Mucosa of rectum (tissue), 2 donors: ENCODE data around the gene STIM2.

Experiments used
- H3K27ac ChIP-seq, 2 donors: one replicate each; pipeline ENCODE4 v1.7.0; 2013; ENCODE audit warnings: inconsistent platforms in 2 of 2, low read depth in 2 of 2, low read length in 2 of 2
- H3K27me3 ChIP-seq, 2 donors: one replicate each; pipeline ENCODE4 v1.7.0; 2013; ENCODE audit warnings: low read length in 2 of 2; ENCODE audit not compliant: control insufficient read depth in 2 of 2, insufficient read depth in 2 of 2
- H3K36me3 ChIP-seq, 2 donors: one replicate each; pipeline ENCODE4 v1.7.0; 2013; ENCODE audit warnings: low read length in 2 of 2; ENCODE audit not compliant: control insufficient read depth in 2 of 2, insufficient read depth in 2 of 2
- H3K4me1 ChIP-seq, 2 donors: one replicate each; pipeline ENCODE4 v1.7.0; 2013; ENCODE audit warnings: low read length in 2 of 2, mild to moderate bottlenecking in 1 of 2; ENCODE audit not compliant: control insufficient read depth in 2 of 2, insufficient read depth in 2 of 2
- H3K4me3 ChIP-seq, 2 donors: one replicate each; pipeline ENCODE4 v1.7.0; 2013; ENCODE audit warnings: low read length in 2 of 2
- H3K9ac ChIP-seq, 2 donors: one replicate each; pipeline ENCODE4 v1.7.0; 2013; ENCODE audit warnings: low read length in 2 of 2, low read depth in 1 of 2, mild to moderate bottlenecking in 1 of 2
- H3K9me3 ChIP-seq, 2 donors: one replicate each; pipeline ENCODE4 v1.7.0; 2013; ENCODE audit warnings: low read length in 2 of 2; ENCODE audit not compliant: control insufficient read depth in 2 of 2
- donor health status: healthy.
- donor health status: Normal muscosa, but diverticular disease.

The STIM2 gene

DNA sequence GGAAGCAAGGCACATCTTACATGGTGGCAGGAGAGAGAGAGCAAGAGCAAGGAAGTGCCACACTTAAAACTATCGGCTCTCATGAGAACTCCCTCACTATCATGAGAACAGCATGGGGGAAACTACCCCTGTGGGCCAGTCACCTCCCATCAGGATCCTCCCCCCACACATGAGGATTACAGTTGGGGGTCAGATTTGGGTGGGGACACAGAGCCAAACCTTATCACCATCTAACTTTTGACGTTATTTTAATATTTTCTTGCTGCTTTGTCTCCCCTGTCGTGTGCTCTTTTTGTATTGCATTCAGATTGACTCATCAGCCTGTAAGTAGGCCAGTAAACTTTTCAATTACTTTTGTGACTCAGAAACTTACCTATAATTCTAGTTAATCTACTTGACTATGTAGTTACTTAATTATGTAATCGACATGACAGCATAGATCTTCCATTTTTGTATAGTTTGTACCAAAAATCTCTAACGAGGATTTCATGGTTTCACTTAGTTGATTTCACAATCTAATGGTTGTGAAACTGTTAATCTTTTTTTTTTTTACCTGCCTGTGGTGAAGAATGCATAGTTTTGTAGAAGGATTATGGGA lies 18.3 kb downstream of the STIM2 start:
- Histone ChIP-seq H3K4me3 (no peak overlapping the region), H3K36me3 (peaks cover 0 to 2% of the 10 kb centered on the region in 2 donors), H3K9ac (no peak overlapping the region), H3K4me1 (no peaks in the 10 kb centered on the region), H3K9me3 (no peaks in the 10 kb centered on the region), H3K27me3 (no peaks in the 10 kb centered on the region), H3K27ac (no peak overlapping the region)

DNA sequence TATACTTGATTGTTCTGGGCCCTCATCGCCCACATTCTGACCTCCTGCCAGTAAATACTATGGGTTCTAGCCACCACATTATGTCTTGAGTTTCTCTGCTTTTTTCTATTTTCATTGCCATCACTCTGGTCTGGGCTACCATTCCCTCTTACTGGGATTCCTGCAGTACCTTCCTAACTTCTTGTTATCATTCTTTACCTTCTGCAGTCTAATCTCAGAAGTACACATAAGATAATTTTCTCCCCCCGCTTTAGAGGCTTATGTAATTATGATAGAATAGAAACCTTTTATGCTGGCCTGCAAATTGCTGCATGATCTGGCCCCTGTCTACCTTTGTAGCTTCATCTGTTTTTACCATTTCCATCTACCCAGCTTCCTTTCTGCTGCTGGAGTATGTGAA lies 19.2 kb downstream of the STIM2 start:
- H3K9ac ChIP-seq, result no peak overlapping the region
- H3K4me1 ChIP-seq, result no peaks in the 10 kb centered on the region
- H3K36me3 ChIP-seq, result peaks cover 0 to 2% of the 10 kb centered on the region in 2 donors
- no peak overlapping the region for H3K4me3 ChIP-seq
- H3K9me3 ChIP-seq, result no peaks in the 10 kb centered on the region
- H3K27me3 ChIP-seq, result no peaks in the 10 kb centered on the region
- H3K27ac ChIP-seq, result no peak overlapping the region

DNA sequence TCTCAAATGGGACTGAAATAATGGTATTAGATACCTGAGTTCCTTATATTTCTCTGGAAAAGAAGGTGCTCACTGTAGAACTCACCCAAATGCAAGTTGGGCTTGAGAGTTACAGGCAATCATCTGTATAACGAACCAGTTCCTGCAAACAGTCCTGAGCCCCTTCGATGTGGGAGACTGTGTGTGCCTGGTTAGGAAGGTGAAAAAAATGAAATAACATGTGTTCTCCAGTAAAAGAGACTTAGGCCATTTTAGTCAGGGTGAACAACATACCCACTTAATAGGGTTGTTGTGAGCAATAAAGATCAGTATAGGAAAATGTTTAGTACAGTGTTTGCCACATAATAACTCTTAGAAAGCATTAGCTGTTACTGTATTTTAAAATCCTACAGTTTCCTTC lies 23.4 kb downstream of the STIM2 start:
- peaks cover 6 to 11% of the 10 kb centered on the region in 2 donors for H3K4me1 ChIP-seq
- H3K4me3 ChIP-seq, result peak overlapping the region in 1 of 2 donors; percentile 15
- H3K36me3 ChIP-seq, result no peaks in the 10 kb centered on the region
- peak overlapping the region; percentile 5 to 64 for H3K27ac ChIP-seq
- H3K9me3 ChIP-seq, result no peaks in the 10 kb centered on the region
- no peaks in the 10 kb centered on the region for H3K27me3 ChIP-seq
- no peak overlapping the region for H3K9ac ChIP-seq

DNA sequence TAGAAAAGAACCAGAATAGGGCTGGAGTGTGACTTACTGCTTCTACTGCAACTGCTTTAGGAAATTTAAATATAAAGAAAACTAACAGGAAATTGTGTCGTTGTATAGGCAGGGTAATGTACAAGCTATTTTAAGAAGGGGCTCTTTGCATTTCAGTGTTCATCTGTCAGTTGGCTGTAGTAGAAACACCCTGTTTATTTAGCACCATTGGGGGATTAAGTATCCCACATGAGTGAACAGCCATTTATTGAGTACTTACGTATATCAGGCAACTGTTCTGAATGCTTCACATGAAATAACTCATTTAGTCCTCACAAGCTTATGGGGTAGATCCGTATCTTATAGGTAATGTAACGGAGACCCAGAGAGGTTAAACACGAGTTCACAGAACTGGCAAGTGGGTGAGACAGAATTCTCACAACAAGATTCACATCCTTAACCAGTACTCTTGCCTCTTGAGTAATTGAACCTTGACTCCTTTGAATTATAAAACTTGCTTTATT lies 23.9 kb downstream of the STIM2 start:
- Histone ChIP-seq H3K4me1 (peaks cover 6 to 11% of the 10 kb centered on the region in 2 donors), H3K27ac (peak overlapping the region; percentile 25 to 64), H3K4me3 (no peak overlapping the region), H3K9me3 (no peaks in the 10 kb centered on the region), H3K27me3 (no peaks in the 10 kb centered on the region), H3K9ac (peak overlapping the region in 1 of 2 donors; percentile 3), H3K36me3 (no peaks in the 10 kb centered on the region)

DNA sequence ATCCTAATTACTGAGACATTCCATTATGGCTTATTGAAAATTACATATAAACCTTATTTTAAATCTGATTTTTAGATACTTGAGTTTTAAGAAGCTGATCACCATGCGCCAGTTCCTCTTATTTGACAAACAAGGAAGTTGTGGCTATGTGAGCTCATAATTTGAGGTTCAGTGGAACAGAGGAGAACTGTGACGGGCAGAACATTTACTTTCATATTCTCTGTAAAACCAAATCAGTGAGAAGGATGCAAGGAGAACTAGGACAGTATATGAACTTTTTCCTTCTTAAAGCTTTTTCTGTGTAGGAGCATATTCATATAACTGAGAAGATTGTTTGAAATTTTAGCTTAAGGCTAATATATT lies 25.3 kb downstream of the STIM2 start:
- H3K36me3 ChIP-seq, result no peaks in the 10 kb centered on the region
- no peaks in the 10 kb centered on the region for H3K27me3 ChIP-seq
- peaks cover 6 to 11% of the 10 kb centered on the region in 2 donors for H3K4me1 ChIP-seq
- H3K4me3 ChIP-seq, result peak overlapping the region; percentile 34 to 42
- H3K27ac ChIP-seq, result peak overlapping the region; percentile 40 to 70
- no peaks in the 10 kb centered on the region for H3K9me3 ChIP-seq
- peak overlapping the region in 1 of 2 donors; percentile 1 for H3K9ac ChIP-seq

DNA sequence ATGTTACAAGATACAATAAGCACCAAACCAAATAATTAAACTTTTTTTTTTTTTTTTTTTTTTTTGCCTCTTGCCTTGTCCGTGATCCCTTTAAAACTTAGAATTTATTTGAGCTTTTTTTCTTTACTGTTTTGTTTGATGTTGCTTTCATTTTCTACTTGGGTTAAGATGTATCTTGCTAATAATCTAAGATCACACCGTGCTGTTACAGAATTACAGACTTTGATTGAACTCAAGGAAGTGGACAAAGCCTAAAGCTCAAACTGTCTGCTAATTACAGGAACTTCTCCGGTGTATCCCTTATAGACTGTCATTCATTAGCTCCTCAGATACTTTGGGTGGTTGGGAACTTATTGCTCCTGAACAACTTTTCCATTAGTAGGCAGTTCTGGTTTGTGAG lies 26.5 kb downstream of the STIM2 start:
- no peak overlapping the region for H3K9ac ChIP-seq
- no peak overlapping the region for H3K4me3 ChIP-seq
- H3K36me3 ChIP-seq, result no peaks in the 10 kb centered on the region
- no peak overlapping the region for H3K27ac ChIP-seq
- H3K4me1 ChIP-seq, result peaks cover 6 to 11% of the 10 kb centered on the region in 2 donors
- no peaks in the 10 kb centered on the region for H3K27me3 ChIP-seq
- H3K9me3 ChIP-seq, result no peaks in the 10 kb centered on the region

DNA sequence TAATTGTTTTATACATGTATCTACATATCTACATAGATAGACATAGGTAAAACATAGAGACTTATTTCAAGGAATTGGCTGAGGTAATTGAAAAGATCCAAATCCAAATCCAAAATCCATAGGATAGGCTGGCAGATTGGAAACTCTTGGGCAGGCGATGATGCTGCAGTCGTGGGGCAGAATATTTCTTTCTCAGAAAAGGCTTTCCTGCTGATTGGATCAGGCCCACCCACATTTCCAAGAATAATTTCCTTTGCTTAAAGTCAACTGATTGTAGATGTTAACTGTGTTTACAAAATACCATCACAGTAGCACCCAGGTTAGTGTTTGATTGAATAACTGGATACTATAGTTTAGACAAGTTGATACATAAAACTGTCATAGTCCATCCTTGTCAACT lies 27.2 kb downstream of the STIM2 start:
- Histone ChIP-seq H3K4me1 (peaks cover 6 to 11% of the 10 kb centered on the region in 2 donors), H3K27me3 (no peaks in the 10 kb centered on the region), H3K27ac (no peak overlapping the region), H3K4me3 (no peak overlapping the region), H3K9ac (no peak overlapping the region), H3K9me3 (no peaks in the 10 kb centered on the region), H3K36me3 (no peaks in the 10 kb centered on the region)

DNA sequence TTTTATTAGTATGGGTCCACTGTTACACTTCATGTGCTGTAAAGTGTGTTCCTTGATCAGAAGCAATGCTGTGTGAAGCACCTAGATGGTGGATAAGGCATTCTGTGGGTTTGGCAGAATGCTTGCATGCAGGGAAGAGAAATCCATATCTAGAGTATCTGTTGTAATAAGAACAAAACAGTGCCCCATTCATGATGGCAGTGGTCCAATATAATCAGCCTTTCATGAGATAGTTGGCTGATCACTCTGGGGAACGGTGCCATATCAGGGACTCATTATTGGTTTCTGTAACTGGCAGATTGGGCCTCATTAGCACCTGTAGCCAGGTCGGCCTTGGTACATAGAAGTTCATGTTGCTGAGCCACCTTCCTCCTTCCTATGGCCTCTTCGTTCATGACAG lies 28.7 kb downstream of the STIM2 start:
- H3K9me3 ChIP-seq, result no peaks in the 10 kb centered on the region
- H3K27me3 ChIP-seq, result no peaks in the 10 kb centered on the region
- H3K27ac ChIP-seq, result no peak overlapping the region
- H3K9ac ChIP-seq, result no peak overlapping the region
- no peaks in the 10 kb centered on the region for H3K36me3 ChIP-seq
- peaks cover 6 to 11% of the 10 kb centered on the region in 2 donors for H3K4me1 ChIP-seq
- no peak overlapping the region for H3K4me3 ChIP-seq

DNA sequence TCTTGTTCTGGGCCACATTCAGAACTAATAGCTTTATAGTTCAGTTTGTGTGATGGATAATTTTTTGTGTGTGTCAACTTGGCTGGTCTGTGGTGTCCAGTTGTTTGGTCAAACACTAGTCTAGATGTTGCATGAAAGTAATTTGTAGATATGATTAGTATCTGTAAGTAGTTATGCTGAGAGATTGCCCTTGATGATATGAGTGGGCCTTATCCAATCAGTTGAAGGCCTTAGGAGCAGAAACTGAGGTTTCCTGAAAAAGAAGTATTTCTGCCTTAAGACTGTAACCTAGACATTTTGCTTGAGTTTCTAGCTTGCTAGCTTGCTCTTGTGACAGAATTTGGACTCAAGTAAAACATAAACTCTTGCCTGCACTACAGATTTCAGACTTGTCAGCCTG lies 30.4 kb downstream of the STIM2 start:
- Histone ChIP-seq H3K4me3 (no peak overlapping the region), H3K27ac (no peak overlapping the region), H3K4me1 (peaks cover 6 to 11% of the 10 kb centered on the region in 2 donors), H3K27me3 (no peaks in the 10 kb centered on the region), H3K36me3 (no peaks in the 10 kb centered on the region), H3K9me3 (no peaks in the 10 kb centered on the region), H3K9ac (no peak overlapping the region)

DNA sequence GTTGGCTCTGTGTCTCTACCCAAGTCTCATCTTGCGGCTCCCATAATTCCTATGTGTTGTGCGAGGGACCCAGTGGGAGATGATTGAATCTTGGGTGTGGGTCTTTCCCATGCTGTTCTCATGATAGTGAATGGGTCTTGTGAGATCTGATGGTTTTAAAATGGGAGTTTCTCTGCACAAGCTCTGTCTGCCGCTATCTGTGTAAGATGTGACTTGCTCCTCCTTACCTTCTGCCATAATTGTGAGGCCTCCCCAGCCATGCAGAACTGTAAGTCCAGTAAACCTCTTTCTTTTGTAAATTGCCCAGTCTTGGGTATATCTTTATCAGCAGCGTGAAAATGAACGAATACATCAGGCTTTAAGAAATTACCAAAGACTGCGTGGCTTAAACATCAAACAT lies 31.2 kb downstream of the STIM2 start:
- Histone ChIP-seq H3K9me3 (no peaks in the 10 kb centered on the region), H3K27ac (no peak overlapping the region), H3K4me1 (peaks cover 2 to 5% of the 10 kb centered on the region in 2 donors), H3K9ac (no peak overlapping the region), H3K27me3 (no peaks in the 10 kb centered on the region), H3K36me3 (no peaks in the 10 kb centered on the region), H3K4me3 (no peak overlapping the region)
